NCI-H187 (cell line): ENCODE data around the gene RAD51B.

Source experiments
- DNase-seq, 2 experiments: peaks; one replicate each; lab custom pipeline; 2025; lab: John Stamatoyannopoulos, UW

RAD51B gene

GRCh38 chr14:68634874-68635595 lies 815.5 kb downstream of the RAD51B start:
- no peak for DNase-seq

GRCh38 chr14:68636597-68636996 lies 817.0 kb downstream of the RAD51B start:
- no peak for DNase-seq

GRCh38 chr14:68637106-68638021 lies 817.8 kb downstream of the RAD51B start:
- no peak for DNase-seq

GRCh38 chr14:68638141-68638999 lies 818.8 kb downstream of the RAD51B start:
- no peak for DNase-seq

- DNase-seq: no peak
Measured at GRCh38 chr14:68639000-68639757, 819.6 kb downstream of the RAD51B start.

- no peak for DNase-seq
Measured at GRCh38 chr14:68639758-68640574, 820.4 kb downstream of the RAD51B start.

GRCh38 chr14:68643673-68644072 lies 824.1 kb downstream of the RAD51B start:
- DNase-seq: no peak

GRCh38 chr14:68644101-68644500 lies 824.5 kb downstream of the RAD51B start:
- no peak for DNase-seq

- no peak for DNase-seq
Measured at GRCh38 chr14:68645371-68645770, 825.8 kb downstream of the RAD51B start.

- no peak for DNase-seq
Measured at GRCh38 chr14:68649476-68650189, 830.1 kb downstream of the RAD51B start.

- no peak for DNase-seq
Measured at GRCh38 chr14:68650404-68650994, 830.9 kb downstream of the RAD51B start.

- no peak for DNase-seq
Measured at GRCh38 chr14:68651075-68651474, 831.5 kb downstream of the RAD51B start.

GRCh38 chr14:68651652-68652432 lies 832.3 kb downstream of the RAD51B start:
- no peak for DNase-seq

- DNase-seq: no peak
Measured at GRCh38 chr14:68652433-68652690, 832.8 kb downstream of the RAD51B start.

GRCh38 chr14:68653108-68653507 lies 833.5 kb downstream of the RAD51B start:
- no peak for DNase-seq

GRCh38 chr14:68653804-68654203 lies 834.2 kb downstream of the RAD51B start:
- DNase-seq: no peak

GRCh38 chr14:68654471-68654941 lies 834.9 kb downstream of the RAD51B start:
- DNase-seq: no peak

- DNase-seq: no peak
Measured at GRCh38 chr14:68655021-68655831, 835.6 kb downstream of the RAD51B start.
